SU-DHL-6 (cell line): Measurements from ENCODE around the gene PNMA8A.

ENCODE experiments used
- CTCF ChIP-seq: fragments of 200-600 bp; sonication (generic); IDR thresholded peaks from one replicate; pipeline ENCODE4 v1.5.1; 2017; ENCODE audit warnings: antibody characterized with exemption, mild to moderate bottlenecking, low read length, moderate library complexity; ENCODE audit not compliant: insufficient read depth, poor library complexity, severe bottlenecking
- EZH2phosphoT487 ChIP-seq: fragments of 200-600 bp; sonication (generic), shearing (Covaris generic); conservative IDR thresholded peaks from 2 replicates; pipeline ENCODE4 v1.6.1; 2018; ENCODE audit warnings: mild to moderate bottlenecking, antibody characterized with exemption, low read length, moderate library complexity, mixed read lengths

GRCh38 chr19:46463516-46463915 is 7.8 kb downstream of the PNMA8A start:
- TF ChIP-seq CTCF (no peak), EZH2phosphoT487 (no peak)
